Activated CD8-positive, alpha-beta T cell treated with anti-CD3 and anti-CD28 coated beads for 36 hours (primary cell): ENCODE data around the gene TBC1D9. TPM values are rescaled to one million over a fixed set of nuclear protein-coding genes. Genes with fewer than 3 reads are reported as not detected.

Source experiments
- ATAC-seq: fragments of 200-7000 bp; cut with Tn5 transposase; one replicate; pipeline ENCODE4 v1.10.0; 2021; ENCODE audit warnings: mild to moderate bottlenecking, moderate library complexity
- CTCF ChIA-PET: fragments of 350-600 bp; sonication (Branson Sonifier 250); formaldehyde crosslinking; loops from one replicate; lab custom pipeline; 2021; ENCODE audit warnings: antibody characterized with exemption; lab: Charles Lee
- POLR2A ChIA-PET: fragments of 350-600 bp; sonication (Branson Sonifier 250); formaldehyde crosslinking; loops from one replicate; lab custom pipeline; 2021; ENCODE audit warnings: antibody characterized with exemption; lab: Charles Lee
- DNase-seq: peaks from one replicate; pipeline ENCODE4 v3.0.0-alpha.2; 2020
- H3K27ac Mint-ChIP-seq: one replicate; pipeline ENCODE4 v1.8.0; 2021; ENCODE audit warnings: mild to moderate bottlenecking, mixed read lengths
- H3K27me3 Mint-ChIP-seq: one replicate; pipeline ENCODE4 v1.8.0; 2021; ENCODE audit warnings: mixed read lengths
- H3K36me3 Mint-ChIP-seq: one replicate; pipeline ENCODE4 v1.8.0; 2021; ENCODE audit warnings: low read depth, mixed read lengths
- H3K4me1 Mint-ChIP-seq: one replicate; pipeline ENCODE4 v1.8.0; 2021; ENCODE audit warnings: low read depth, mixed read lengths
- H3K4me3 Mint-ChIP-seq: one replicate; pipeline ENCODE4 v1.8.0; 2021; ENCODE audit warnings: mild to moderate bottlenecking, moderate library complexity, mixed read lengths
- H3K9me3 Mint-ChIP-seq: one replicate; pipeline ENCODE4 v1.8.0; 2021; ENCODE audit warnings: mixed read lengths
- CTCF ChIP-seq: fragments of 200-600 bp; IDR thresholded peaks from one replicate; pipeline ENCODE4 v1.8.0; 2022; ENCODE audit warnings: antibody characterized with exemption, mild to moderate bottlenecking
- intact Hi-C: fragments of 100-400 bp; cut with micrococcal nuclease; formaldehyde crosslinking; loops from one replicate; pipeline ENCODE4 v1.10.0; 2022
- total RNA-seq, 2 experiments: library from RNA; stranded (reverse); gene quantifications; one replicate each; pipeline ENCODE4 v1.2.3, GENCODE V29; 2021

The TBC1D9 gene
- total RNA-seq, 2 experiments from 2014 or later: not detected

- H3K4me1 Mint-ChIP-seq: no peaks in the 10 kb centered on the region
- DNase-seq (no peak), ATAC-seq (no peak)
- H3K27me3 Mint-ChIP-seq: no peaks in the 10 kb centered on the region
- ChIA-PET POLR2A (no interaction called here), CTCF (no interaction called here)
- no peak for TF ChIP-seq CTCF
- H3K27ac Mint-ChIP-seq: no peak overlapping the region
- H3K9me3 Mint-ChIP-seq: no peaks in the 10 kb centered on the region
- H3K36me3 Mint-ChIP-seq: no peaks in the 10 kb centered on the region
- intact Hi-C loops: no loop called here
- H3K4me3 Mint-ChIP-seq: no peak overlapping the region
Measured at GRCh38 chr4:140707325-140707724, 48.9 kb downstream of the TBC1D9 start.

- TF ChIP-seq CTCF: no peak
- DNase-seq (no peak), ATAC-seq (no peak)
- H3K4me3 Mint-ChIP-seq: no peak overlapping the region
- intact Hi-C loops: no loop called here
- H3K4me1 Mint-ChIP-seq: no peaks in the 10 kb centered on the region
- no peak overlapping the region for H3K27ac Mint-ChIP-seq
- no peaks in the 10 kb centered on the region for H3K9me3 Mint-ChIP-seq
- ChIA-PET CTCF (no interaction called here), POLR2A (no interaction called here)
- H3K36me3 Mint-ChIP-seq: no peaks in the 10 kb centered on the region
- no peaks in the 10 kb centered on the region for H3K27me3 Mint-ChIP-seq
Measured at GRCh38 chr4:140706665-140707064, 49.5 kb downstream of the TBC1D9 start.

- intact Hi-C loops: no loop called here
- ChIA-PET POLR2A (no interaction called here), CTCF (no interaction called here)
- no peaks in the 10 kb centered on the region for H3K4me1 Mint-ChIP-seq
- no peaks in the 10 kb centered on the region for H3K9me3 Mint-ChIP-seq
- H3K36me3 Mint-ChIP-seq: no peaks in the 10 kb centered on the region
- H3K27ac Mint-ChIP-seq: no peak overlapping the region
- TF ChIP-seq CTCF: no peak
- DNase-seq: no peak
- no peaks in the 10 kb centered on the region for H3K27me3 Mint-ChIP-seq
- ATAC-seq: no peak
- no peak overlapping the region for H3K4me3 Mint-ChIP-seq
Measured at GRCh38 chr4:140706276-140706625, 49.9 kb downstream of the TBC1D9 start.

- no peaks in the 10 kb centered on the region for H3K4me1 Mint-ChIP-seq
- no peak for TF ChIP-seq CTCF
- no peak overlapping the region for H3K27ac Mint-ChIP-seq
- POLR2A ChIA-PET: no interaction called here
- intact Hi-C loops: no loop called here
- ATAC-seq (no peak), DNase-seq (no peak)
- no peak overlapping the region for H3K4me3 Mint-ChIP-seq
- no peaks in the 10 kb centered on the region for H3K36me3 Mint-ChIP-seq
- CTCF ChIA-PET: no interaction called here
- no peaks in the 10 kb centered on the region for H3K27me3 Mint-ChIP-seq
- no peaks in the 10 kb centered on the region for H3K9me3 Mint-ChIP-seq
Measured at GRCh38 chr4:140705625-140706275, 50.4 kb downstream of the TBC1D9 start.

- H3K36me3 Mint-ChIP-seq: no peaks in the 10 kb centered on the region
- ATAC-seq (no peak), DNase-seq (no peak)
- ChIA-PET CTCF (no interaction called here), POLR2A (no interaction called here)
- H3K4me3 Mint-ChIP-seq: no peak overlapping the region
- no peaks in the 10 kb centered on the region for H3K4me1 Mint-ChIP-seq
- no peak for TF ChIP-seq CTCF
- intact Hi-C loops: no loop called here
- no peaks in the 10 kb centered on the region for H3K27me3 Mint-ChIP-seq
- no peak overlapping the region for H3K27ac Mint-ChIP-seq
- H3K9me3 Mint-ChIP-seq: no peaks in the 10 kb centered on the region
Measured at GRCh38 chr4:140704964-140705363, 51.2 kb downstream of the TBC1D9 start.
